ENCODE measurements around the gene TNFRSF19. TPM values are rescaled to one million over a fixed set of nuclear protein-coding genes. Genes with fewer than 3 reads are reported as not detected.
A peak's percentile ranks its signal among the peaks of the same experiment; 100 is the strongest.
"Not testable (repeated sequence)": the region's sequence is repeated elsewhere in the genome, so short reads cannot be mapped to it uniquely, and the experiment has no call there.

Gene TNFRSF19
- total RNA-seq, 1 experiment from 2014 or later = 2.0 TPM

DNA sequence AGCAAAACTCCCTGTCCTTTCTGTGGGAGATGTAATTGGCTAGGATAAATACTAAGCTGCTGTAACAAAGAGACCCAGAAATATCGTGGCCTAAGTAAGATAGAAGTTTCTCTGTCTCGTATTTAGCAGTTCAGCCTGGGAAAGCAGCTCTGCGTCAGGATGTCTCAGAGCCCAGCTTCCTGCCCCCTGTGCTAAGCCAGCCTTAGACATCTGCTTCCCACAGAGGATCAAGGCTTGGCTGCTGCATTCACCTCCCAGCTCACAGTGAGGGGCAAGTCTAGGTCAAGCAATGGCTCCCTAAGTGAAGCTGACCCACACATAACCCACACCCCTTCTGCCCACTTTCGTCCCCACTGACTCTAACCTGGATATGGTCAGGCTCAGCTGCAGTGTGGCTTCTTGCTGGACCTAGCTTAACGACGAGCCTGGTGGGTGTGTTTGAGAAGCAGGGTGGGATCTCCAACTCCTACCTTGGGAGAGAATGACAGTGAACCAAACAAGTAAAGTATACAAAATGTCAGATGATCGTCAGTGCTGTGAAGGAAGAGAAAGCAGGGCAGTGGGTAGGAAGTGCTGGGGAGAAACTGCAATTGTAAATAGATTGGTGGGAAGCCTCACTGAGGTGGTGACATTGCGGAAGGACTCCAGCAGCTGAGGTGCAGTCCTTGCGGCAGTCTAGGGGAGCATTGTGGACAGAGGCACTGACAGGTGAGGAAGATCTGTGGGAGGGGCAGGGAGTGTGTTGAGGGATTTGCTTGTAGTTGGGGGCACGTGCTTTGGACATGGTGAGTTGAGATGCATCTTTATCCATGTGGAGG is 82.9 kb downstream of the TNFRSF19 start:
- DNase-seq (ENCODE audit: low read depth) = no peak

DNA sequence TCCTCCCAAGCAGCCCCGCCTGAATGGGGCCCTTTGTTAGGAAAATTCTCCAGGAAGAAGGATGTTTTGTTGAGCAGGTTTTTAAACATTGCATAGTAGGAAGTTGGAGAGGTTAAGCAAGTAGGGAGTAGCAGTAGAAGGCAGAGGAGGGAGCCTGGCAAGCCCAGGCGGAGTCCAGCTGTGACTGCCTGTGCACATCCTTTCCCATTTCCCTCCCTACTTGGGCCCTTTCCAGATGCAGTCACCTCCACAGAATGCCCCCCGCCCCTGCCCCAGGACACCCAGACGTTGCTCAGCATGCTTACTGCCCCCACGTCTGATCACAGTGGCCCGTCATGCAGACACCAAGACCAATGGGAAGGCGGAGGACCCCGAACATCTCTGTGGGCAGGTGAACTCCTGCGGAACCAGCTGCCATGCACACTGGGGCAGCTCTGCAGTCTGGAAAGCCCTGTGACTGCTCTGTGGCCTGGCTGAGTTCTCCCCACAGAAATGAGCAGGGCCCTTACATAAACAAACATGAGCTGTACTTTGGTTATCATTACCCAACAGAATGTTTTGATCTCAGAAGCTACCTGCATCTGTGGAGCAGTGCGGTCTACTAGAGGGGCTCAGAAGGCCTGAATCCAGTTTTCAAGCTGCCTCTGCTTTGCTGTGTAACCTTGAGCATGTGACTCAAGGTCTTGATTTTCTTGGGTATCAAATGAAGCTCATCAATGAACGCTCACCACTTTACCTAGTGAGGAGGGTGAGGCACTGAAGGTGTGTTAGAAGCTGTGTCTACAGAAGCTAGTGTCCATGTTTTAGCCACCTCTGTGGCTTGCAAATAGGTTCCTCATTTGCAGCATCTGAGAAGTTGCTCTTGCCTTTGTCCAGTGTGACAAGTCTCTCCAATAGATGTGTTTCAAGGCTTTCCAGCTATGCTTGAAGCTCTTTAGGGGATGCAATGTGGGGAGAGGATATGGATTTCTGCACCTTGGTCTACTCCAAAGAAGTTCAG is 84.2 kb downstream of the TNFRSF19 start:
- peak; percentile 47 for DNase-seq (ENCODE audit: low read depth)

DNA sequence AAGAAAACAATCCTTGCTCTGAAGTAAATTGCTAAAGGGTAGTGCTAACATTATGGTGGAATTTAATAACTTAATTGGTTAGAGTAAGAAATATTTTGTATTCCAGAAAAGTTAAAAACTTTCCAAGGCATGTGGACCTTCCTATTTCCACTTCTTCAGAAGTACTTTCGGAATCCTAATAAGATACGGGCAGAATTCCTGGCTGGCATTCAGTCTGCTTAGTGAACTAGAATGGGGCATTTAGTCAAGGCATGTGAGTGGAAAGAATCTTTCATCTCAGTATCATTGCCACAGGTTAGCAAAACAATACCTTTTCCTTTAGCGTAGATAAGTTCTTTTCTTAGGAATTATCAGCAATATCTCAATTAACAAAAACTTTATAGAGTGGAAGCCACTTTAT is 85.1 kb downstream of the TNFRSF19 start:
- no peak for DNase-seq (ENCODE audit: low read depth)

DNA sequence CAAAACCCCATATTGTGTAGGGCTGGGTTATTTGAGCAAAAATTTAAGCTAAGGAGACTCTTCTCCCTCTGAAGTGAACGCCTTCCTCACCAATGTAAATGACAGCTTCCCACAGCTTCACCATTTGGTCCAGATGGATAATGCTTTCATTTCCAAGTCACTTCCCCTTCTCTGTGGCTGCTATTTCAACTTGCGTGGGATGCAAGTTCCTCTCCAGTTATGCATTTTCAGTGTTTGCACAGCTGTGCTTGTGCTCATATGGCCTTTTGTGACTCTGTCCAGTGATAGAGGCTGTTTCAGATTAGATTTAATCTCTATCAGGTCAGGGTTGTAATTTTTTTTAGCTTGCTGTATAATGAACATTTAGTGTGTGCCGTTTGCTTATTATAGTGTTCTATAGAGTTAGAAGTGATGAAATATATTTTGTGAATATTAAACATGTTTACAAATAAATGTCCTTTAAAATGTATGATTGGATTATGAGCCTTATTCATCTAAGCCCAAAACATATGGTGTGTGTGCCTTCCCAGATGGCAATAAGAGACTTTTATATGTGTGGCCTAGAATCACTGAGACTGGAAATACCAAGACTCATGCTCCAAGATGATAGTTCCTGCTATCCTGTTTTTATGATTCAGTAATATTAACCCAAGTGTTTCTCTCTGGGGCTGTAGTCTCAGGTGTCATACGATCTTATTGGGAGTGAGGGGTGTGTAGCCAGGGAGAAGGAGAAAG is 86.6 kb downstream of the TNFRSF19 start:
- DNase-seq (ENCODE audit: low read depth) = no peak

DNA sequence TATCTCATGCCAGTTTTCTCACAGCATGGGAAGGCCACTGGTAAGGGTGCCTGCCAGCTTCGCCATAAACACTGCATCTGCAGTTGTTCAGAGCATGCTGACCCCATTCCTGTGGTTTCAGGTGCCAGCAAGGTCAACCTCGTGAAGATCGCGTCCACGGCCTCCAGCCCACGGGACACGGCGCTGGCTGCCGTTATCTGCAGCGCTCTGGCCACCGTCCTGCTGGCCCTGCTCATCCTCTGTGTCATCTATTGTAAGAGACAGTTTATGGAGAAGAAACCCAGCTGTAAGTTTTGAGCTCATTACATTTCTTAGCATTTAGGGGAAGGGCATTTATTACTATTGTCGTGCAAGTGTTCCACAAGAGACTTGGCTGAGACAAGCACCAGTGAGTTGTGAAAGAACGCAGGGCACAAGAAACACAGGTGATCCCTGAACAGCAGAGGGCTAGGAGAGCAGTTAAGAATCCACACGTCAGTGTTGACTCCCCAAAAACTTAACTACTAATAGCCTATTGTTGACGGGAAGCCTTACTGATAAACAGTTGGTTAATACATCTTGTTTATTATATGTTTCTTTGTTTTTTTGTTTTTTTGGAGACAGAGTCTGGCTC is 88.8 kb downstream of the TNFRSF19 start:
- DNase-seq (ENCODE audit: low read depth) = no peak

DNA sequence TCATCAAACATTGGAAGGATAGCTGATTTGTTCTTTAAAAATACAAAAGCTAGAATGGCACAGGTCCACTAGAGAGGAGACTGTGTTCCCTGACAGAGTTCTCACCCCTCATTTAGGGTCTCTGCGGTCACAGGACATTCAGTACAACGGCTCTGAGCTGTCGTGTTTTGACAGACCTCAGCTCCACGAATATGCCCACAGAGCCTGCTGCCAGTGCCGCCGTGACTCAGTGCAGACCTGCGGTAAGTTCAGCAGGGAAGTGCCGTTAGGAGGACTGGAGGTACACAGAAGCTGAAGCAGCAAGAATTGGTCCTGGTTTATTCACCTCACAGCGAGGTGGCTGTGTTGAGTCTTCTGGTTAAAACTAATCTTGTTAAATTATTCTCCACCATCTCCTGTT is 90.0 kb downstream of the TNFRSF19 start:
- DNase-seq (ENCODE audit: low read depth) = no peak

DNA sequence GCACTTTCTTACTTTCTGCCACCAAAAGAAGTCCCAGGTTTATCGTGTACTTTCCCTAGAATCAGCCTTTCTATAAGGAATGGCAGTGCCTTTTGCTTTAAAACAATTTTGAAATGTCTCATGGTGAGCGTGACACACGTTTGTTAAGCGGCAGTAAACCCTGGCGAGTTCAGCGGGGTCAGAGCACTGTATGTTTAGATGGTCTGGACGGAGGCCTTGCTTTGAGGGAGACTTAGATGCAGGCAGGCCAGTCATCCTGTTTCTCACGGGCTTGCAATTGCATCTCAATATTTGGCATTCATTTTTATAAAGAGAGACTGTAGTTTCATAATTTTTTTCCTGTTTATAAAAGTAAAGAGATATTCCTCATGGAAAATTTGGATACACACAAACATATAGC is 96.4 kb downstream of the TNFRSF19 start:
- no peak for DNase-seq (ENCODE audit: low read depth)

DNA sequence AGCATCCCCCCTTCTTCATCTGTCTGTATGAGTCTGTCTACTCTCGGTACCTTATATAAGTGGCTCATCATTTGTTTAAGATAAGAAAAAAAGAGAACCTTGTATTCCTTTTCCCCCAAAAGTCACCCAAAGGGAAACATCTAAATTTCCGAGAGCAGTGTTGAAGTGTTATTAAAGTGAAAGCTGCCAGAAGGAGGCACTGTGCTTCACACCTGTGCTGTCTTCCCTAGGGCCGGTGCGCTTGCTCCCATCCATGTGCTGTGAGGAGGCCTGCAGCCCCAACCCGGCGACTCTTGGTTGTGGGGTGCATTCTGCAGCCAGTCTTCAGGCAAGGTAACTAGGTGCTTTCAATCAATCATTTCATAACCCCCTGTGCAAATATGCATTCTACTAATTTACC is 97.5 kb downstream of the TNFRSF19 start:
- no peak for DNase-seq (ENCODE audit: low read depth)

DNA sequence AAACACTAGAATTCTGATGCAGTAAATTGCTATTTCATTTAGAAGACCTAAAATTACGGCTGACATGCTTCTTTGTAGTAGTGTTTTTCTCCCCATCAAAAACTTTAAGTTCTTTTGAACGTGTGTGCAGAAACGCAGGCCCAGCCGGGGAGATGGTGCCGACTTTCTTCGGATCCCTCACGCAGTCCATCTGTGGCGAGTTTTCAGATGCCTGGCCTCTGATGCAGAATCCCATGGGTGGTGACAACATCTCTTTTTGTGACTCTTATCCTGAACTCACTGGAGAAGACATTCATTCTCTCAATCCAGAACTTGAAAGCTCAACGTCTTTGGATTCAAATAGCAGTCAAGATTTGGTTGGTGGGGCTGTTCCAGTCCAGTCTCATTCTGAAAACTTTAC is 98.3 kb downstream of the TNFRSF19 start:
- no peak for DNase-seq (ENCODE audit: low read depth)

DNA sequence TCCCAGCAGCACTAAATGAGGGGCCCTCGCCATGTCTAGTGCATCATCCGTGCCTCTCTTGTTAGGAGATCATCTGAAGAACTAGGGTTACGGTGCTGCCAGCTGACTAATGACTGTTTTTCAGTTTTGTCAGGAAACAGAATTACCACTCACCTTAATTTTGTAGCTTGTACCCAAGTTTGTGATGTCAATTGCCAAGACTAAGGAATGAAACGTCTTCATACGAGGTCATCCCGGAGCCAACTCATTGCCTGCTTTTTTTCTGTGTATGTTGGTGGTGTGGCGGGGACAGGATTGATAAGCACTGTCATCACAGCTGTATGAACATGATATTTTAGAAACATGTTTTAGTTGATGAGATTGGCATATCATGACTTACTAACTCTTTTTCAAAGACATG is 100.6 kb downstream of the TNFRSF19 start:
- DNase-seq (ENCODE audit: low read depth) = no peak

DNA sequence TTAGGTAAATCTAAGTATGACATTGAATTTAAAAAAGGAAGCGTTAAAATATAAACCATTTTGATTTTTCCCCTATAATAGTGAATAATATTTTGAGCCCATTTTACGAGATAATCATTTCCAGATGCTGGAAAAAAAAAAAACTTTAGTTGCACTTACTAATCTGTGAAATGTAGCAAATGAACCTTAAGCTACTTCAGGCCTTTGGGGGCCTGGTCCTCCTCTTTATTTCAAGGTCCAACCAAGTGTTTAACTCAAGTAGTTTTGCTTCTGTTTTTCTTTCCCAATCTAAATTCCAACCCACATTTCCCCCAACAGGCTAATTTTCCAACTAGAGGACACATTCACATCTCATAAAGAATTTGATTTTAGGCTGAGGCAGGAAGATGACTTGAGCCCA is 101.2 kb downstream of the TNFRSF19 start:
- DNase-seq (ENCODE audit: low read depth) = no peak

DNA sequence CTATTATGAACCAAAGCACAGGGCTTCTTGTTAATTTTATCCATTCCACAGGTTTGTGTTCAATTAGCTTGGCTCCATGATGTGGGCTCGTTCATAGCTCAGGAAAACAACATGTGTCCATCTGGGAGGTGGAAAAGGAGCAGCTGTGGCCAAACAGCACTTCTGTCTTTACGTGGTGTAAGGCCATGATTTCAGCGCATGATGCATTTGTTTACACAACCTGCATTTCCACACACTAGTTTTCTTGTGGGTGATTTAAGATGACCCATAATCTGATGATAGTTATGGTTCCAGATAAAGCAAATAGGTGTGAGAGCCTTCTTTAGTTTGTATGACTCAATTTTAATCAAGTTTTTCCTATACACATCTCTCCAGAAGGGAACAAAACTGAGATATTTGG is 101.7 kb downstream of the TNFRSF19 start:
- DNase-seq (ENCODE audit: low read depth) = no peak

DNA sequence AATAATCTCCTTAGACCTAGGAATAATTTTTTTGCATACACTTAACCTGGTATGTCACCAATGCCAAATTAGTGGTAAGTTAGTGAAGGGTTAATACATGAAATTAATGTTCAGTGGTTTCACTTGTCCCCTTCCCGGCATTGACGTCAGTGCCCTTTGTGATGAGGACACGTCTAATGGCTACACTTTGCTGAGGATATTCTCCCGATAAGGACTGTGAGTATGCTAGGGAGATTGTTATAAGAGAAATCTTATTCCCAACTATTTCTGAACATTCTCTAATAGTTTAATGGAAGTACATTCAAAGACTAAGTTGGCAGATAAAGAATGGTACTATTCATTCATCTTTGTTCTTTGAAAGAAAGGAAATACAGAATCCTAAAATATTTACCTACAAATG is 102.4 kb downstream of the TNFRSF19 start:
- no peak for DNase-seq (ENCODE audit: low read depth)

DNA sequence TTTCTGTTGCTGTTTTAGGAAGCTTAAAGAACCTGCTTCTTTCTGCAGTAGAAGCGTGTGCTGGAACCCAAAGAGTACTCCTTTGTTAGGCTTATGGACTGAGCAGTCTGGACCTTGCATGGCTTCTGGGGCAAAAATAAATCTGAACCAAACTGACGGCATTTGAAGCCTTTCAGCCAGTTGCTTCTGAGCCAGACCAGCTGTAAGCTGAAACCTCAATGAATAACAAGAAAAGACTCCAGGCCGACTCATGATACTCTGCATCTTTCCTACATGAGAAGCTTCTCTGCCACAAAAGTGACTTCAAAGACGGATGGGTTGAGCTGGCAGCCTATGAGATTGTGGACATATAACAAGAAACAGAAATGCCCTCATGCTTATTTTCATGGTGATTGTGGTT is 103.1 kb downstream of the TNFRSF19 start:
- DNase-seq (ENCODE audit: low read depth) = peak; percentile 84

DNA sequence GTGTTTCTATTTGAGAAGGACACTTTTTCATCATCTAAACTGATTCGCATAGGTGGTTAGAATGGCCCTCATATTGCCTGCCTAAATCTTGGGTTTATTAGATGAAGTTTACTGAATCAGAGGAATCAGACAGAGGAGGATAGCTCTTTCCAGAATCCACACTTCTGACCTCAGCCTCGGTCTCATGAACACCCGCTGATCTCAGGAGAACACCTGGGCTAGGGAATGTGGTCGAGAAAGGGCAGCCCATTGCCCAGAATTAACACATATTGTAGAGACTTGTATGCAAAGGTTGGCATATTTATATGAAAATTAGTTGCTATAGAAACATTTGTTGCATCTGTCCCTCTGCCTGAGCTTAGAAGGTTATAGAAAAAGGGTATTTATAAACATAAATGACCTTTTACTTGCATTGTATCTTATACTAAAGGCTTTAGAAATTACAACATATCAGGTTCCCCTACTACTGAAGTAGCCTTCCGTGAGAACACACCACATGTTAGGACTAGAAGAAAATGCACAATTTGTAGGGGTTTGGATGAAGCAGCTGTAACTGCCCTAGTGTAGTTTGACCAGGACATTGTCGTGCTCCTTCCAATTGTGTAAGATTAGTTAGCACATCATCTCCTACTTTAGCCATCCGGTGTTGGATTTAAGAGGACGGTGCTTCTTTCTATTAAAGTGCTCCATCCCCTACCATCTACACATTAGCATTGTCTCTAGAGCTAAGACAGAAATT is 103.8 kb downstream of the TNFRSF19 start:
- no peak for DNase-seq (ENCODE audit: low read depth)

DNA sequence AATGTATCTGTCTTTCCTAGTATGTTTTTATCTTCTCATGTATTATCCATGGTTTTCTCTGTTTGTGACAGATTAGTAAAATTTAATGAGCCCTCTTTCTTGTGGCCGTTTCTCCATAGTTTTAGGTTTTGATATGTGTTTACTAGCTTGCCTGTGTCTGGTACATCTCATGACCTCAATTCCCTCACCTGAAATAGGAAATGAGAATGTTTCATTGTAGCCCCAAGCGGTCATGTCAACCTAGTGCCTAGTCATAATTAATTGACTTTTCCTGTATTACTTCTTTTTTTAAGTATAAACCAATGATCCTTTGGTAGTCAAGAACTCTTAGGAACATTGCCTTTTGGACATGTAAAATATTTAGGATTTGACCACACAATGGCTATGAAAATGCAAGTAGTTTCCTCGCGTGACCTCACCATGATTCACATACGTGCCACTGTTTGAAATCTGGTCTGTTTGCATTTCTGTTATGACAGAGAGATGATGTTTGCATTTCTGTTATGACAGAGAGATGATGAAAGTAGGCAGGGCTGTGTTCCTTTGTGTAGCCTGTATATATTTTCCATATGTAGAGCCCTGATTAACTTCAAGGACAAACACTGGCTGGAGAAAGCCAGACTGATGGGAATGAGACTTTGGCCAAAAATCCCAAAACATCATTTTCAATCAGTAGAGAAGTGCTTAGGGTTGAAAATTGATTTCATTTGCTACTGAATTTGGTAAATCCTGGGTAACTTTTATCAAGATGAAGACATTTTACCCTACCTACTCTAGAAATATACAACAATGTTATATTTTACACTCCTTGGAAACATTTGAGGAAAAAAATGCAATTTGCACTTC is 104.8 kb downstream of the TNFRSF19 start:
- peak; percentile 88 for DNase-seq (ENCODE audit: low read depth)

DNA sequence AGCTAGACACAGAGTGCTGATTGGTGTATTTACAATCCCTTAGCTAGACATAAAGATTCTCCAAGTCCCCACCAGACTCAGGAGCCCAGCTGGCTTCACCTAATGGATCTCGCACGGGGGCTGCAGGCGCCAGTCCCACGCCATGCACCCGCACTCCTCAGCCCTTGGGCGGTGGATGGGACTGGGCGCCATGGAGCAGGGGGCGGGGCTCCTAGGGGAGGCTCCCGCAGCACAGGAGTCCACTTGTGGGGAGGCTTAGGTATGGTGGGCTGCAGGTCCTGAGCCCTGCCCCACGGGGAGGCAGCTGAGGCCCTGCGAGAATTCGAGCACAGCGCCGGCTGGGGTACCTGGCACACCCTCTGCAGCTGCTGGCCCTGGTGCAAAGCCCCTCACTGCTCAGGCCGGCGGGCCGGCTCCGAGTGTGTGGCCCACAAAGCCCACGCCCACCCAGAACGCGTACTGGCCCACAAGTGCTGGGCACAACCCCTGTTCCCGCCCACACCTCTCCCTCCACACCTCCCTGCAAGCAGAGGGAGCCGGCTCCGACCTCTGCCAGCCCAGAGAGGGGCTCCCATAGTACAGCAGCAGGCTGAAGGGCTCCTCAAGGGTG is 107.6 kb downstream of the TNFRSF19 start:
- not testable (repeated sequence) for DNase-seq (ENCODE audit: low read depth)

DNA sequence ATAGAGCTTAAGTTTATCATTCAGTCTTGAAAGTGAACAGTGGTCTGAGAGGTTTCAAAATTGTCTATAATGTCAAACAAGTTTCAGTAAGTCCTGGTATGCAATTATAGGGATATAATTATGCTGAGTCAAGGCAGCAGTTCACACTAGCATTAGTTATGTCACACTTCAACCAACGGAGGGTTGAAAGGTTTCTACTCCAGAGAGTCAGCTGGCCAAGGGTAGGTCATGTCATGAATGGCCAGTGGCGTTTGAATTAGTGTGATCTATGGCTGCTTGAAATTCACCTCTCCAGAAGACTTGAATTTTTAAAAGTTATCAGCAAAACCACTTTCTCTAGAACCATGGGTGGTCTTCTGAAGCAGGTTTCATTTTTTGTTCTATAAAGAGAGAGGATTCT is 108.6 kb downstream of the TNFRSF19 start:
- no peak for DNase-seq (ENCODE audit: low read depth)

DNA sequence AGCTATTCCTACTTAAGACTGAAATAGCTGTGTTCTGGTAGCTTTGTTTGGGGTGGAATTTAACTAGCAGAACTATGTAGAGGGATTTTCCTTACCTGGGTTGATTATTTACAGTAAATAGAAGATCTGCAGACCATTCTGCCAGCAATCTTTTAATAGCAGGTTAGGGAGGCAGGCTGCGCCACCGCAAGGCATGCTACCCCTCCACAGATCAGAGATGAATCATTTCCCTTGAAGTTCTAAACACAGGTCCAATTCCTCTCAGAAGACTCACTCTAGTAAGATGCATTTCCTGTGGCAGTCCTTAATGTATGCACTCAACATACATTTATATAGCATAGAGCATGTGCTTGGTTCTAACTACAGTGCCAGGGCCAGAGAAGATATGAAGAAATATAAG is 109.0 kb downstream of the TNFRSF19 start:
- peak; percentile 92 for DNase-seq (ENCODE audit: low read depth)

Data from HT1080 (cell line).